Brain microvascular endothelial cell (primary cell): ENCODE data around the gene UBE2L5.

Experiments used
- DNase-seq: peaks from one replicate; pipeline ENCODE4 v3.0.0-alpha.2; 2020
- H3K27ac ChIP-seq: fragments of 250-450 bp; sonication (Bioruptor Pico); 2 replicates; pipeline ENCODE4 v1.5.1; 2020; ENCODE audit warnings: mild to moderate bottlenecking, moderate library complexity
- H3K27me3 ChIP-seq: fragments of 250-450 bp; sonication (Bioruptor Pico); replicated peaks from 2 replicates; pipeline ENCODE4 v1.5.1; 2020; ENCODE audit warnings: mild to moderate bottlenecking
- H3K36me3 ChIP-seq: fragments of 250-450 bp; sonication (Bioruptor Pico); replicated peaks from 2 replicates; pipeline ENCODE4 v1.5.1; 2020; ENCODE audit warnings: mild to moderate bottlenecking
- H3K4me3 ChIP-seq: 2 replicates; pipeline ENCODE4 v1.5.1; 2011; ENCODE audit warnings: low read depth, mild to moderate bottlenecking, control low read depth, low read length, moderate library complexity
- CTCF ChIP-seq: IDR thresholded peaks from 2 replicates; pipeline ENCODE4 v1.5.1; 2011; ENCODE audit warnings: low read depth, mild to moderate bottlenecking, moderate library complexity, low read length, control low read depth, inconsistent platforms; ENCODE audit errors: missing control alignments
- in situ Hi-C: cut with HindIII; loops from 2 replicates; pipeline ENCODE4 v1.10.0; 2017; ENCODE audit warnings: low sequenced_read_pairs, low pct_ligation_motif_present

The UBE2L5 gene

DNA sequence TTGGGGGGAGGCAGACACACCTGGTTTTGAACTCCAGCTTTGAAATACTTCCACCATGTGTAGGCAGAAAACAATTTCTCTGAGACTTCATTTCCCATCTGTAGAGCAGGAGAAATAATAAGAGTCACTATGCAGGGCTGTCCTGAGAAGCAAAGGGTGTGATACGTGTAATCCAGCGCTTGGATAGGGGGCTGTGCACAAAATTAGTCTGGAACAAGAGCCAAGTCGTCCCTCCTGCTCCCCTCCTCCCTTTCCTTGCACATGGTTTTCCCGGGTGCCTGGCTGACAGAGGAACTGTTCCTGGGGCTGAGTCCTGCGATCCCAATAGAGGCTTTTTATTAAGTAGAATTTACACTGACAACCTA is 29.6 kb upstream of the UBE2L5 start:
- TF ChIP-seq CTCF = no peak
- no peak overlapping the region for H3K4me3 ChIP-seq
- H3K27ac ChIP-seq = no peak overlapping the region
- no peaks in the 10 kb centered on the region for H3K27me3 ChIP-seq
- in situ Hi-C loops = no loop called here
- H3K36me3 ChIP-seq = no peaks in the 10 kb centered on the region
- no peak for DNase-seq

DNA sequence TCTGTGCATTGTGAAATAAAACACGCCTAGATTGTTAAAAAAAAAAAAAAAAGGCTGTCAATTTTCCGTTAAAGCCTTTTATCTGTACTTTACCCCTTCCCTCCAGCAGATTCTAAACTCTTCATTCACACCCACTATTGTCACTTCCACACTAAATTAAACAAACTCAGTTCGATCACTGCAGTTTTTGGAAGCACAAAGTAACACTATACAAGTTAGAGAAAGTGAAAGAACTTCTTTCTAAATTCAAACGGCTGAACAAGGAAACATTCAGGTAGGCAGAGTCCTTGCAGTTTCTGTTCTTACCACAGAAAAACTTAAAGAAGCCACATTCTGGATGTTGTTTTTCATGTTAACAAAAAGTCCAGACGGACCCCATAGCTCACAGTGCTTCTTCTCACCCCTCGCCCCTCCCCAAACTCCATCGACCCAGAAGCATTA is 27.5 kb upstream of the UBE2L5 start:
- TF ChIP-seq CTCF = no peak
- in situ Hi-C loops = no loop called here
- H3K27me3 ChIP-seq = no peaks in the 10 kb centered on the region
- DNase-seq = no peak
- peak overlapping the region; percentile 56 for H3K27ac ChIP-seq
- no peaks in the 10 kb centered on the region for H3K36me3 ChIP-seq
- H3K4me3 ChIP-seq = peak overlapping the region; percentile 67

DNA sequence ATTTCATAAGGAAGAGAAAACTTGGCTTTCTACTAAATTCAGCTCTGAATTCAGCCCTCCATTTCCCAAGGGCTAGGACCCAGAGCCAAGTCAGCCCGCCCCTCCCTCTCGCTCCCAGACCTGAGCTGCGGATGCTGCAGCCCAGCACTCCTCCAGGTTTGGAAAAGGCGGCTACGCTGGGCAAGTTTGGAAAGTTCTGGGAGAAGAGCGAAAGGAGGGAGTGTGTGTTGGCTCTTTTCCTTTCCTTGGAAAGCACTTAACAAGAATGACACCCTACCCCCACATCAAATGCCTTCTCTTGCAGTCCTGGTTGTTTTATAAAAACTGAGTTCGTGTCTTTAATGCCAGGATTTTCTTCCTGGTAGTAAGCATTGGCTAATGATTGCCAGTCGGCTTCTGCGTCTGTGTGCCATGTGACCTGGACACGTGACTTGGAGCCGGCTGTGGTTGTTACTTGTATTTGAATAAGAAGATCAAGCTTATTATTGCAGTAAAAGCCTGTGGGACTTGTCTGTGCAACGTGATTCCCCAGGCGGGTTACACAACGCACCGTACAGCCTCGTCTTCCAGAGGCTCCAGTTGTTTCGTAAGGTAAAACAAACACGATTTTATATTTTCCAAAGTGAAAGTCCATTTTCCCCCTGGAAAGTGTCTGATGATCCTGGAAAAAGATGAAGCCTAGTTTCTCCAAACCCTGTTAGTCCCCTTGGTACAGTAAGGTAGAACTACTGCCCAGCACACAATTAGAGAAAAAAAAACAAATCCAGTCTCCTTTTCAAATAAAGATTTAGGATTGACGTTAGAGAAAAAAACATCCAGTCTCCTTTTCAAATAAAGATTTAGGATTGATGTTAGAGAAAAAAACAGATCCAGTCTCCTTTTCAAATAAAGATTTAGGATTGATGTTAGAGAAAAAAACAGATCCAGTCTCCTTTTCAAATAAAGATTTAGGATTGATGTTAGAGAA is 26.8 kb upstream of the UBE2L5 start:
- H3K27ac ChIP-seq = peak overlapping the region; percentile 56
- in situ Hi-C loops = no loop called here
- H3K27me3 ChIP-seq = no peaks in the 10 kb centered on the region
- H3K36me3 ChIP-seq = no peaks in the 10 kb centered on the region
- DNase-seq = peak; percentile 88
- peak overlapping the region; percentile 67 for H3K4me3 ChIP-seq
- TF ChIP-seq CTCF = no peak

GRCh38 chr13:30396434-30397075 is 25.7 kb upstream of the UBE2L5 start:
- Histone ChIP-seq H3K36me3 (no peaks in the 10 kb centered on the region), H3K27ac (no peak overlapping the region), H3K27me3 (no peaks in the 10 kb centered on the region), H3K4me3 (no peak overlapping the region)
- DNase-seq = no peak
- in situ Hi-C loops = no loop called here
- no peak for TF ChIP-seq CTCF

- TF ChIP-seq CTCF = no peak
- Histone ChIP-seq H3K4me3 (no peak overlapping the region), H3K36me3 (no peaks in the 10 kb centered on the region), H3K27ac (no peak overlapping the region), H3K27me3 (no peaks in the 10 kb centered on the region)
- in situ Hi-C loops = no loop called here
- DNase-seq = no peak
These were observed 23.7 kb upstream of the UBE2L5 start for GRCh38 chr13:30398601-30399072.
